Erythroblast (primary cell): ENCODE data around the gene TIMM13.

Experiments
- GATA1 ChIP-seq: IDR thresholded peaks from 2 replicates; pipeline ENCODE4 v1.6.1; 2011; ENCODE audit warnings: low read depth, mild to moderate bottlenecking, control low read depth, low read length, moderate library complexity
- POLR2A ChIP-seq: IDR thresholded peaks from 2 replicates; pipeline ENCODE4 v1.6.1; 2011; ENCODE audit warnings: mild to moderate bottlenecking, low read length

DNA sequence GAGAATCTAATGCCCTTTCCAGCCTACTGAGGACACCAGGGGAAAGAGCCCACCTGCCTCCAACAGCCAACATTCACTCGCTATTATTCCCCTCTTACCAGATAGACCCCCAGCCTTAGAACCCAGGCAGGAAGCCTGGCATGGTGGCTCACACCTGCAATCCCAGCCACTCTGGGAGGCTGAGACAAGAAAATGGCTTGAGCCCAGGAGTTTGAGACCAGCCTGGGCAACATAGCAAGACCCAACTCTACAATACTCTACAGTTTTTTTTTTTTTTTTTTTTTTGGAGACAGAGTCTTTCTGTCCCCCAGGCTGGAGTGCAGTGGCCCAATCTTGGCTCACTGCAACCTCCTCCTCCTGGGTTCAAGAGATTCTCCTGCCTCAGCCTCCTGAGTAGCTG is 32.9 kb upstream of the TIMM13 start:
- TF ChIP-seq POLR2A (no peak), GATA1 (no peak)
